ENCODE measurements around the gene CASZ1.

Gene CASZ1

GRCh38 chr1:10620776-10621175, 175.7 kb downstream of the CASZ1 start:
- DNase-seq = no peak

GRCh38 chr1:10617931-10618885, 178.2 kb downstream of the CASZ1 start:
- no peak for DNase-seq

- no peak for DNase-seq
Measured at GRCh38 chr1:10617318-10617717, 179.1 kb downstream of the CASZ1 start.

- DNase-seq = no peak
Measured at GRCh38 chr1:10616696-10617095, 179.8 kb downstream of the CASZ1 start.

- no peak for DNase-seq
Measured at GRCh38 chr1:10615932-10616671, 180.3 kb downstream of the CASZ1 start.

- no peak for DNase-seq
Measured at GRCh38 chr1:10615332-10615731, 181.1 kb downstream of the CASZ1 start.

- DNase-seq = no peak
Measured at GRCh38 chr1:10614377-10615225, 181.8 kb downstream of the CASZ1 start.

- DNase-seq = no peak
Measured at GRCh38 chr1:10613861-10614260, 182.6 kb downstream of the CASZ1 start.

GRCh38 chr1:10613340-10613739, 183.1 kb downstream of the CASZ1 start:
- no peak for DNase-seq

GRCh38 chr1:10612436-10613160, 183.8 kb downstream of the CASZ1 start:
- DNase-seq = no peak

GRCh38 chr1:10610901-10611600, 185.4 kb downstream of the CASZ1 start:
- no peak for DNase-seq

- DNase-seq = no peak
Measured at GRCh38 chr1:10608690-10609089, 187.8 kb downstream of the CASZ1 start.

GRCh38 chr1:10607228-10607627, 189.2 kb downstream of the CASZ1 start:
- no peak for DNase-seq

GRCh38 chr1:10606064-10606463, 190.4 kb downstream of the CASZ1 start:
- no peak for DNase-seq

- no peak for DNase-seq
Measured at GRCh38 chr1:10604966-10605365, 191.5 kb downstream of the CASZ1 start.

GRCh38 chr1:10602936-10603335, 193.5 kb downstream of the CASZ1 start:
- DNase-seq = no peak

GRCh38 chr1:10601342-10602070, 194.9 kb downstream of the CASZ1 start:
- no peak for DNase-seq

- DNase-seq = no peak
Measured at GRCh38 chr1:10599194-10599861, 197.1 kb downstream of the CASZ1 start.

- no peak for DNase-seq
Measured at GRCh38 chr1:10598389-10598702, 198.1 kb downstream of the CASZ1 start.
